HEK293T (cell line): ENCODE results near the gene SHLD1.

Experiments
- CTCF ChIA-PET: fragments of 350-600 bp; formaldehyde crosslinking; extraction: SDS; loops from one replicate; lab custom pipeline; 2021; ENCODE audit warnings: antibody characterized with exemption, inconsistent platforms; lab: Yijun Ruan, JAX
- POLR2A ChIA-PET: fragments of 350-600 bp; formaldehyde crosslinking; extraction: SDS; loops from one replicate; lab custom pipeline; 2020; ENCODE audit warnings: antibody characterized with exemption, inconsistent platforms; lab: Yijun Ruan, JAX
- DNase-seq: peaks from one replicate; pipeline ENCODE4 v3.0.0; 2012; ENCODE audit warnings: mixed read lengths; ENCODE audit errors: extremely low spot score
- ARNT ChIP-seq: fragments of 450-650 bp; IDR thresholded peaks from 2 replicates; pipeline ENCODE4 v1.6.1; 2017; ENCODE audit warnings: mild to moderate bottlenecking
- BHLHE40 ChIP-seq: fragments of 450-650 bp; IDR thresholded peaks from 2 replicates; pipeline ENCODE4 v1.6.1; 2016; ENCODE audit warnings: mild to moderate bottlenecking, moderate library complexity, borderline replicate concordance
- CTBP1 ChIP-seq: fragments of 450-650 bp; IDR thresholded peaks from 2 replicates; pipeline ENCODE4 v1.6.1; 2016; ENCODE audit warnings: borderline replicate concordance
- ELF4 ChIP-seq: fragments of 450-650 bp; IDR thresholded peaks from 2 replicates; pipeline ENCODE4 v1.6.1; 2017; ENCODE audit warnings: antibody characterized with exemption
- FOXA1 ChIP-seq: fragments of 450-650 bp; IDR thresholded peaks from 2 replicates; pipeline ENCODE4 v1.6.1; 2016; ENCODE audit warnings: mild to moderate bottlenecking
- FOXK2 ChIP-seq: fragments of 450-650 bp; IDR thresholded peaks from 2 replicates; pipeline ENCODE4 v1.6.1; 2016; ENCODE audit warnings: mild to moderate bottlenecking
- FOXM1 ChIP-seq: fragments of 450-650 bp; IDR thresholded peaks from 2 replicates; pipeline ENCODE4 v1.6.1; 2017; ENCODE audit warnings: mild to moderate bottlenecking, borderline replicate concordance
- HDGF ChIP-seq: fragments of 450-650 bp; IDR thresholded peaks from 2 replicates; pipeline ENCODE4 v1.6.1; 2017; ENCODE audit warnings: antibody characterized with exemption, borderline replicate concordance
- L3MBTL2 ChIP-seq: fragments of 450-650 bp; conservative IDR thresholded peaks from 2 replicates; pipeline ENCODE4 v1.6.1; 2016; ENCODE audit warnings: mild to moderate bottlenecking
- LEF1 ChIP-seq: fragments of 450-650 bp; IDR thresholded peaks from 2 replicates; pipeline ENCODE4 v1.6.1; 2017; ENCODE audit warnings: mild to moderate bottlenecking, borderline replicate concordance
- NFRKB ChIP-seq: fragments of 450-650 bp; IDR thresholded peaks from 2 replicates; pipeline ENCODE4 v1.6.1; 2016; ENCODE audit warnings: mild to moderate bottlenecking, moderate library complexity
- PKNOX1 ChIP-seq: fragments of 450-650 bp; IDR thresholded peaks from 2 replicates; pipeline ENCODE4 v1.6.1; 2016
- SP1 ChIP-seq: fragments of 450-650 bp; IDR thresholded peaks from 2 replicates; pipeline ENCODE4 v1.6.1; 2017
- SUZ12 ChIP-seq: fragments of 450-650 bp; IDR thresholded peaks from 2 replicates; pipeline ENCODE4 v1.6.1; 2016; ENCODE audit warnings: mild to moderate bottlenecking
- TARDBP ChIP-seq: fragments of 450-650 bp; IDR thresholded peaks from 2 replicates; pipeline ENCODE4 v1.6.1; 2016
- ZNF384 ChIP-seq: fragments of 450-650 bp; IDR thresholded peaks from 2 replicates; pipeline ENCODE4 v1.6.1; 2016

SHLD1 gene

GRCh38 chr20:5806457-5807263 is 56.5 kb downstream of the SHLD1 start:
- ChIA-PET CTCF (interaction anchor here (0.7 kb wide), 1 partner anchor 195 kb away, joined by 3 read pairs; no protein-coding TSS in a partner anchor), POLR2A (no interaction called here)
- no peak for DNase-seq
- TF ChIP-seq L3MBTL2: no peak

GRCh38 chr20:5807431-5807830 is 57.2 kb downstream of the SHLD1 start:
- CTCF ChIA-PET: no interaction called here
- no peak for DNase-seq
- POLR2A ChIA-PET: no interaction called here
- TF ChIP-seq FOXM1 (no peak), ZNF384 (no peak), ARNT (no peak), TARDBP (no peak), SUZ12 (no peak), NFRKB (no peak)

GRCh38 chr20:5808901-5809300 is 58.7 kb downstream of the SHLD1 start:
- CTCF ChIA-PET: no interaction called here
- no peak for TF ChIP-seq SP1
- no peak for TF ChIP-seq L3MBTL2
- no peak for TF ChIP-seq SUZ12
- TF ChIP-seq FOXA1: no peak
- no peak for TF ChIP-seq TARDBP
- no peak for TF ChIP-seq HDGF
- TF ChIP-seq NFRKB: no peak
- TF ChIP-seq ELF4: no peak
- no peak for TF ChIP-seq CTBP1
- no peak for TF ChIP-seq ARNT
- TF ChIP-seq FOXK2: no peak
- TF ChIP-seq ZNF384: no peak
- no peak for TF ChIP-seq LEF1
- no peak for TF ChIP-seq BHLHE40
- no peak for TF ChIP-seq FOXM1
- no peak for TF ChIP-seq PKNOX1
- DNase-seq: no peak
- POLR2A ChIA-PET: no interaction called here

- CTCF ChIA-PET: no interaction called here
- TF ChIP-seq HDGF (no peak), NFRKB (no peak), BHLHE40 (no peak)
- no peak for DNase-seq
- POLR2A ChIA-PET: no interaction called here
These were observed 59.3 kb downstream of the SHLD1 start for GRCh38 chr20:5809495-5809894.

GRCh38 chr20:5810800-5811422 is 60.7 kb downstream of the SHLD1 start:
- POLR2A ChIA-PET: no interaction called here
- TF ChIP-seq FOXA1 (no peak), FOXM1 (no peak), CTBP1 (no peak), SUZ12 (no peak)
- CTCF ChIA-PET: no interaction called here
- DNase-seq: no peak

GRCh38 chr20:5811746-5812145 is 61.5 kb downstream of the SHLD1 start:
- ChIA-PET POLR2A (no interaction called here), CTCF (no interaction called here)
- TF ChIP-seq FOXA1: no peak
- no peak for TF ChIP-seq BHLHE40
- TF ChIP-seq ELF4: no peak
- TF ChIP-seq PKNOX1: no peak
- no peak for TF ChIP-seq LEF1
- no peak for DNase-seq

GRCh38 chr20:5818346-5818681 is 68.1 kb downstream of the SHLD1 start:
- no peak for DNase-seq
- TF ChIP-seq BHLHE40: no peak
- no peak for TF ChIP-seq SP1
- no peak for TF ChIP-seq LEF1
- TF ChIP-seq FOXK2: no peak
- no peak for TF ChIP-seq L3MBTL2
- TF ChIP-seq CTBP1: no peak
- TF ChIP-seq ELF4: no peak
- TF ChIP-seq HDGF: no peak
- TF ChIP-seq PKNOX1: no peak
- TF ChIP-seq NFRKB: no peak
- no peak for TF ChIP-seq ZNF384
- TF ChIP-seq FOXA1: no peak
- no peak for TF ChIP-seq SUZ12
- TF ChIP-seq TARDBP: no peak
- no peak for TF ChIP-seq FOXM1
- ChIA-PET CTCF (no interaction called here), POLR2A (no interaction called here)
